ENCODE measurements around the gene FSHR.

FSHR gene

DNA sequence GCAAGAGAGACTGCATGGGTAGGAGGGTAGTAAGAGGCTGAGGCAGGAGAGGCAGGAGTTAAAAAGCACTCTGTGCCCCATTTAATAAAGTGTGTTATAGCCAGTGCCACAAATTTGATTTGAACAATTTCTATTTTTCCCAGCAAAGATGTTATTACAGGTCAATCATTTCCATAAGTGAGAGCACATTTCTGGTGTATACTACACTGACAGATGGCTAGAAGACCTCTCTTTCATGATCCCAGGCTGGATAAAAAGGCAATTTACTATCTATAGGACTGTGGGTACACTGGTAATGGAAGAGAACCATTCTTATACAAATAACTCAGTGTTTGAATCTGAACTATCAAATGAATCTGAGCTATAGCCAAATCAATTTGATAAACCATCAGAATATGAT is 176.2 kb downstream of the FSHR start:
- H3K27ac ChIP-seq (replicated peaks) = no peak overlapping the region
- no peaks in the 10 kb centered on the region for H3K27me3 ChIP-seq (ENCODE audit: insufficient read depth, poor library complexity, severe bottlenecking)
- no peak overlapping the region for H3K4me3 ChIP-seq (replicated peaks; ENCODE audit: insufficient read depth, low read length)
- DNase-seq (ENCODE audit: low read depth in 1 of 2, low spot score in 1 of 2) = no peak
- TF ChIP-seq GABPA (IDR thresholded peaks at IDR 0.05; ENCODE audit: low read depth) (no peak), SPI1 (IDR thresholded peaks at IDR 0.05; ENCODE audit: borderline replicate concordance, low read depth) (no peak), POLR2AphosphoS5 (IDR thresholded peaks at IDR 0.05; ENCODE audit: low read depth) (no peak)
- TF ChIP-seq, protein P1, sequence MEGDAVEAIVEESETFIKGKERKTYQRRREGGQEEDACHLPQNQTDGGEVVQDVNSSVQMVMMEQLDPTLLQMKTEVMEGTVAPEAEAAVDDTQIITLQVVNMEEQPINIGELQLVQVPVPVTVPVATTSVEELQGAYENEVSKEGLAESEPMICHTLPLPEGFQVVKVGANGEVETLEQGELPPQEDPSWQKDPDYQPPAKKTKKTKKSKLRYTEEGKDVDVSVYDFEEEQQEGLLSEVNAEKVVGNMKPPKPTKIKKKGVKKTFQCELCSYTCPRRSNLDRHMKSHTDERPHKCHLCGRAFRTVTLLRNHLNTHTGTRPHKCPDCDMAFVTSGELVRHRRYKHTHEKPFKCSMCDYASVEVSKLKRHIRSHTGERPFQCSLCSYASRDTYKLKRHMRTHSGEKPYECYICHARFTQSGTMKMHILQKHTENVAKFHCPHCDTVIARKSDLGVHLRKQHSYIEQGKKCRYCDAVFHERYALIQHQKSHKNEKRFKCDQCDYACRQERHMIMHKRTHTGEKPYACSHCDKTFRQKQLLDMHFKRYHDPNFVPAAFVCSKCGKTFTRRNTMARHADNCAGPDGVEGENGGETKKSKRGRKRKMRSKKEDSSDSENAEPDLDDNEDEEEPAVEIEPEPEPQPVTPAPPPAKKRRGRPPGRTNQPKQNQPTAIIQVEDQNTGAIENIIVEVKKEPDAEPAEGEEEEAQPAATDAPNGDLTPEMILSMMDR (IDR thresholded peaks at IDR 0.05; ENCODE audit: insufficient read depth, low read length) = no peak
- TF ChIP-seq, protein P2, sequence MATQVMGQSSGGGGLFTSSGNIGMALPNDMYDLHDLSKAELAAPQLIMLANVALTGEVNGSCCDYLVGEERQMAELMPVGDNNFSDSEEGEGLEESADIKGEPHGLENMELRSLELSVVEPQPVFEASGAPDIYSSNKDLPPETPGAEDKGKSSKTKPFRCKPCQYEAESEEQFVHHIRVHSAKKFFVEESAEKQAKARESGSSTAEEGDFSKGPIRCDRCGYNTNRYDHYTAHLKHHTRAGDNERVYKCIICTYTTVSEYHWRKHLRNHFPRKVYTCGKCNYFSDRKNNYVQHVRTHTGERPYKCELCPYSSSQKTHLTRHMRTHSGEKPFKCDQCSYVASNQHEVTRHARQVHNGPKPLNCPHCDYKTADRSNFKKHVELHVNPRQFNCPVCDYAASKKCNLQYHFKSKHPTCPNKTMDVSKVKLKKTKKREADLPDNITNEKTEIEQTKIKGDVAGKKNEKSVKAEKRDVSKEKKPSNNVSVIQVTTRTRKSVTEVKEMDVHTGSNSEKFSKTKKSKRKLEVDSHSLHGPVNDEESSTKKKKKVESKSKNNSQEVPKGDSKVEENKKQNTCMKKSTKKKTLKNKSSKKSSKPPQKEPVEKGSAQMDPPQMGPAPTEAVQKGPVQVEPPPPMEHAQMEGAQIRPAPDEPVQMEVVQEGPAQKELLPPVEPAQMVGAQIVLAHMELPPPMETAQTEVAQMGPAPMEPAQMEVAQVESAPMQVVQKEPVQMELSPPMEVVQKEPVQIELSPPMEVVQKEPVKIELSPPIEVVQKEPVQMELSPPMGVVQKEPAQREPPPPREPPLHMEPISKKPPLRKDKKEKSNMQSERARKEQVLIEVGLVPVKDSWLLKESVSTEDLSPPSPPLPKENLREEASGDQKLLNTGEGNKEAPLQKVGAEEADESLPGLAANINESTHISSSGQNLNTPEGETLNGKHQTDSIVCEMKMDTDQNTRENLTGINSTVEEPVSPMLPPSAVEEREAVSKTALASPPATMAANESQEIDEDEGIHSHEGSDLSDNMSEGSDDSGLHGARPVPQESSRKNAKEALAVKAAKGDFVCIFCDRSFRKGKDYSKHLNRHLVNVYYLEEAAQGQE (IDR thresholded peaks at IDR 0.05; ENCODE audit: insufficient replicate concordance, low read depth) = no peak

- no peak for TF ChIP-seq GABPA (IDR thresholded peaks at IDR 0.05; ENCODE audit: low read depth)
- TF ChIP-seq POLR2AphosphoS5 (IDR thresholded peaks at IDR 0.05; ENCODE audit: low read depth) = no peak
- TF ChIP-seq, protein P2 (IDR thresholded peaks at IDR 0.05; ENCODE audit: insufficient replicate concordance, low read depth) = no peak
- Histone ChIP-seq H3K4me3 (replicated peaks; ENCODE audit: insufficient read depth, low read length) (no peak overlapping the region), H3K27ac (replicated peaks) (no peak overlapping the region), H3K27me3 (ENCODE audit: insufficient read depth, poor library complexity, severe bottlenecking) (no peaks in the 10 kb centered on the region)
- no peak for DNase-seq (ENCODE audit: low read depth in 1 of 2, low spot score in 1 of 2)
These were observed 182.5 kb downstream of the FSHR start for GRCh38 chr2:48971801-48972200.

DNA sequence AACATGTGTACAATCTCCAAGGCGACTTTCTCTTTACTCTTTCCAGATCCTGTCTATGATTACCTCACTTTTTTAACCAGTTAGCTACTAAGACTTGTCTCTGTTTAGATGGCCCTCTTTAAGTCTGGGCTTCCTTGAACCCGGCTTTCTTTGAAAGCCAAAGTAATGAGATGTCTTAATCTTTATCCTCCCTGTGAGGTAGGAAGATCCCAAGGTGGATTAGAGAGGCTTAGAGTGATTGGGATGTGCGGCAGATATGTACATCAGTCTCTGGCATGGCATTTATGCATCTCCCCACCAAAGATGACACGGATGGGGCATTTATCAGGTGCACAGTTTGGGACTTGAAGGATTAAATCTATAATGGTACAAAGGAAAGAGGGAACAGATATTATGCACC is 186.3 kb downstream of the FSHR start:
- Histone ChIP-seq H3K27me3 (ENCODE audit: insufficient read depth, poor library complexity, severe bottlenecking) (no peaks in the 10 kb centered on the region), H3K27ac (replicated peaks) (no peak overlapping the region), H3K4me3 (replicated peaks; ENCODE audit: insufficient read depth, low read length) (no peak overlapping the region)
- TF ChIP-seq SPI1 (IDR thresholded peaks at IDR 0.05; ENCODE audit: borderline replicate concordance, low read depth) = no peak
- TF ChIP-seq GABPA (IDR thresholded peaks at IDR 0.05; ENCODE audit: low read depth) = no peak
- TF ChIP-seq, protein P1 (IDR thresholded peaks at IDR 0.05; ENCODE audit: insufficient read depth, low read length) = no peak
- DNase-seq (ENCODE audit: low read depth in 1 of 2, low spot score in 1 of 2) = no peak

GRCh38 chr2:48965204-48965603 is 189.1 kb downstream of the FSHR start:
- no peaks in the 10 kb centered on the region for H3K27me3 ChIP-seq (ENCODE audit: insufficient read depth, poor library complexity, severe bottlenecking)
- TF ChIP-seq POLR2AphosphoS5 (IDR thresholded peaks at IDR 0.05; ENCODE audit: low read depth) = no peak
- TF ChIP-seq SPI1 (IDR thresholded peaks at IDR 0.05; ENCODE audit: borderline replicate concordance, low read depth) = no peak
- H3K4me3 ChIP-seq (replicated peaks; ENCODE audit: insufficient read depth, low read length) = no peak overlapping the region
- DNase-seq (ENCODE audit: low read depth in 1 of 2, low spot score in 1 of 2) = no peak
- no peak overlapping the region for H3K27ac ChIP-seq (replicated peaks)

DNA sequence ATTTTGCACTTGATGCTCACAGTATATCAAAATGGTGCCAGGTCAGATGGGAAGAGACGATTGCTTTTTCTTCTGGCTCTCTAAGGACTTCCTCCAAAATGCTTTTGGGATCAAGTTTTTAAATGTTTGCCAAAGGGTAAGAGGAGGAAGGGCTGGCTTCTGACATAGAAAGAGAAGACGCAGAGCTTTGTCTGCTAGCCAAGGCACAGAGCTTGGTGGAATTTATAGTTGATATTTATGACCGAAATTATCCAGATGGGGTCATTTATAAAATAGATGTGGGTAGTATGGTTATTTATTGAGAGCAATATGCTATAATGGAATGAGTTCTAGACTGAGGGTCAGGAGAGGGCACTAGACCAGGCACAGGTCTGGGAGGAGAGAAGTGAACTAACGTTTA is 193.3 kb downstream of the FSHR start:
- no peak for DNase-seq (ENCODE audit: low read depth in 1 of 2, low spot score in 1 of 2)
- Histone ChIP-seq H3K27ac (replicated peaks) (no peak overlapping the region), H3K27me3 (ENCODE audit: insufficient read depth, poor library complexity, severe bottlenecking) (no peaks in the 10 kb centered on the region), H3K4me3 (replicated peaks; ENCODE audit: insufficient read depth, low read length) (no peak overlapping the region)
- TF ChIP-seq, protein P2 (IDR thresholded peaks at IDR 0.05; ENCODE audit: insufficient replicate concordance, low read depth) = no peak
- TF ChIP-seq GABPA (IDR thresholded peaks at IDR 0.05; ENCODE audit: low read depth) (no peak), POLR2AphosphoS5 (IDR thresholded peaks at IDR 0.05; ENCODE audit: low read depth) (no peak), SPI1 (IDR thresholded peaks at IDR 0.05; ENCODE audit: borderline replicate concordance, low read depth) (no peak)
- TF ChIP-seq, protein P1 (IDR thresholded peaks at IDR 0.05; ENCODE audit: insufficient read depth, low read length) = no peak

Data from HL-60 (cell line).